Urinary bladder (tissue), 4 donors: ENCODE measurements around the gene RIN3. TPM values are rescaled to one million over a fixed set of nuclear protein-coding genes. Genes with fewer than 3 reads are reported as not detected.
A peak's percentile ranks its signal among the peaks of the same experiment; 100 is the strongest.

Source experiments
- DNase-seq: peaks from one replicate; pipeline ENCODE4 v3.0.0-alpha.2; 2015; ENCODE audit errors: extremely low spot score
- H3K27ac ChIP-seq: one replicate; pipeline ENCODE4 v1.5.1; 2013; ENCODE audit warnings: low read depth, mild to moderate bottlenecking, moderate library complexity
- H3K36me3 ChIP-seq: one replicate; pipeline ENCODE4 v1.6.1; 2013; ENCODE audit warnings: mild to moderate bottlenecking, moderate library complexity; ENCODE audit not compliant: insufficient read depth
- H3K4me1 ChIP-seq: one replicate; pipeline ENCODE4 v1.6.1; 2013; ENCODE audit warnings: mild to moderate bottlenecking, moderate library complexity; ENCODE audit not compliant: insufficient read depth
- H3K4me3 ChIP-seq: one replicate; pipeline ENCODE4 v1.5.1; 2013; ENCODE audit warnings: low read depth, low read length
- WGBS: extraction: QIAGEN DNeasy Blood & Tissue Kit; methylation state at CpG from one replicate; pipeline ENCODE4 v1.1.7; 2013; 5-methylcytosine and 5-hydroxymethylcytosine counted together
- polyA plus RNA-seq: library from polyadenylated mRNA; stranded (reverse); fragments of 200-250 nt; gene quantifications from one replicate; pipeline ENCODE4 v1.2.3, GENCODE V29; 2013
- total RNA-seq: library from RNA; depleted of rRNA; stranded (reverse); fragments of >200 nt; gene quantifications from one replicate; pipeline ENCODE4 v1.2.3, GENCODE V29; 2014
- donor health status: healthy with polysubstance abuse.
- donor health status: healthy.

The RIN3 gene
- total and polyA plus RNA-seq, 2 donors: 9.1 to 21.7 TPM

GRCh38 chr14:92645841-92646478 lies 132.4 kb downstream of the RIN3 start:
- DNase-seq: no peak
- H3K27ac ChIP-seq: no peak overlapping the region
- H3K36me3 ChIP-seq: no peaks in the 10 kb centered on the region
- H3K4me3 ChIP-seq: no peak overlapping the region
- H3K4me1 ChIP-seq: no peaks in the 10 kb centered on the region
- WGBS: 82% methylated on average over 13 of the region's 13 CpGs

GRCh38 chr14:92646952-92647796 lies 133.6 kb downstream of the RIN3 start:
- Histone ChIP-seq H3K4me1 (no peaks in the 10 kb centered on the region), H3K27ac (peak overlapping the region; percentile 81)
- DNase-seq: peak; percentile 23

GRCh38 chr14:92647797-92648279 lies 134.3 kb downstream of the RIN3 start:
- 61% methylated on average over 4 of the region's 4 CpGs for WGBS
- H3K36me3 ChIP-seq: no peaks in the 10 kb centered on the region
- no peaks in the 10 kb centered on the region for H3K4me1 ChIP-seq
- no peak for DNase-seq
- no peak overlapping the region for H3K4me3 ChIP-seq
- peak overlapping the region; percentile 81 for H3K27ac ChIP-seq

More at GRCh38 chr14:92646952-92647796, 133.6 kb downstream of the RIN3 start:
- H3K4me3 ChIP-seq: no peak overlapping the region
- WGBS: 27% methylated on average over 9 of the region's 9 CpGs
- no peaks in the 10 kb centered on the region for H3K36me3 ChIP-seq

- Histone ChIP-seq H3K4me1 (no peaks in the 10 kb centered on the region), H3K27ac (no peak overlapping the region), H3K4me3 (no peak overlapping the region), H3K36me3 (no peaks in the 10 kb centered on the region)
- no peak for DNase-seq
- 87% methylated on average over 7 of the region's 7 CpGs for WGBS
These were observed 135.5 kb downstream of the RIN3 start for GRCh38 chr14:92649066-92649465.

- Histone ChIP-seq H3K4me1 (no peaks in the 10 kb centered on the region), H3K36me3 (no peaks in the 10 kb centered on the region), H3K27ac (no peak overlapping the region), H3K4me3 (no peak overlapping the region)
- WGBS: 74% methylated on average over 17 of the region's 17 CpGs
- no peak for DNase-seq
These were observed 136.5 kb downstream of the RIN3 start for GRCh38 chr14:92649934-92650545.

GRCh38 chr14:92650581-92651105 lies 137.1 kb downstream of the RIN3 start:
- Histone ChIP-seq H3K36me3 (no peaks in the 10 kb centered on the region), H3K4me1 (no peaks in the 10 kb centered on the region), H3K4me3 (no peak overlapping the region), H3K27ac (peak overlapping the region; percentile 12)
- DNase-seq: no peak
- WGBS: 86% methylated on average over 12 of the region's 12 CpGs

- no peaks in the 10 kb centered on the region for H3K4me1 ChIP-seq
- no peak for DNase-seq
- 73% methylated on average over 17 of the region's 17 CpGs for WGBS
- peak overlapping the region; percentile 12 for H3K27ac ChIP-seq
- H3K4me3 ChIP-seq: no peak overlapping the region
- H3K36me3 ChIP-seq: no peaks in the 10 kb centered on the region
These were observed 137.7 kb downstream of the RIN3 start for GRCh38 chr14:92651106-92651757.

- 79% methylated on average over 27 of the region's 27 CpGs for WGBS
- H3K4me3 ChIP-seq: no peak overlapping the region
- DNase-seq: no peak
- no peaks in the 10 kb centered on the region for H3K36me3 ChIP-seq
- H3K27ac ChIP-seq: no peak overlapping the region
- no peaks in the 10 kb centered on the region for H3K4me1 ChIP-seq
These were observed 138.3 kb downstream of the RIN3 start for GRCh38 chr14:92651758-92652406.

GRCh38 chr14:92652413-92653151 lies 139.0 kb downstream of the RIN3 start:
- Histone ChIP-seq H3K4me1 (no peaks in the 10 kb centered on the region), H3K4me3 (no peak overlapping the region), H3K27ac (no peak overlapping the region), H3K36me3 (no peaks in the 10 kb centered on the region)
- no peak for DNase-seq
- 87% methylated on average over 26 of the region's 26 CpGs for WGBS

- H3K4me3 ChIP-seq: no peak overlapping the region
- no peaks in the 10 kb centered on the region for H3K4me1 ChIP-seq
- 88% methylated on average over 11 of the region's 11 CpGs for WGBS
These were observed 139.6 kb downstream of the RIN3 start for GRCh38 chr14:92653162-92653651.

GRCh38 chr14:92654239-92654901 lies 140.8 kb downstream of the RIN3 start:
- no peak for DNase-seq
- no peak overlapping the region for H3K27ac ChIP-seq
- WGBS: 89% methylated on average over 18 of the region's 18 CpGs
- no peaks in the 10 kb centered on the region for H3K36me3 ChIP-seq
- no peak overlapping the region for H3K4me3 ChIP-seq
- H3K4me1 ChIP-seq: no peaks in the 10 kb centered on the region

More at GRCh38 chr14:92653162-92653651, 139.6 kb downstream of the RIN3 start:
- no peak for DNase-seq
- Histone ChIP-seq H3K36me3 (no peaks in the 10 kb centered on the region), H3K27ac (no peak overlapping the region)
